Heart left ventricle (tissue), 16 donors: ENCODE measurements around the gene TMTC4. TPM values are rescaled to one million over a fixed set of nuclear protein-coding genes. Genes with fewer than 3 reads are reported as not detected.

Experiments
- ATAC-seq, 4 donors: fragments of 200-7000 bp; cut with Tn5 transposase; one replicate each; pipeline ENCODE4 v1.9.1; 2020 to 2022; ENCODE audit warnings: moderate library complexity in 4 of 4, mild to moderate bottlenecking in 3 of 4, moderate number of reproducible peaks in 1 of 4
- DNase-seq, 5 donors: peaks; one replicate each; pipeline ENCODE4 v3.0.0-alpha.2; 2020
- H3K27ac ChIP-seq, 12 donors: fragments of 200-600 bp; sonication (generic) in 4 of 12; one replicate each; pipeline versions ENCODE4 v1.5.0 to v1.8.0; 2016 to 2022; ENCODE audit warnings: mild to moderate bottlenecking in 2 of 12
- H3K27me3 ChIP-seq, 9 donors: fragments of 200-600 bp; sonication (generic) in 2 of 9; one replicate each; pipeline versions ENCODE4 v1.5.1 to v1.8.0; 2016 to 2022; ENCODE audit warnings: mild to moderate bottlenecking in 3 of 9
- H3K36me3 ChIP-seq, 9 donors: fragments of 200-600 bp; sonication (generic) in 2 of 9; one replicate each; pipeline versions ENCODE4 v1.5.0 to v1.8.0; 2018 to 2022; ENCODE audit warnings: mild to moderate bottlenecking in 2 of 9
- H3K4me1 ChIP-seq, 12 donors: fragments of 200-600 bp; sonication (generic) in 4 of 12; one replicate each; pipeline versions ENCODE4 v1.5.0 to v1.8.0; 2016 to 2022; ENCODE audit warnings: mild to moderate bottlenecking in 3 of 12
- H3K4me3 ChIP-seq, 12 donors: fragments of 200-600 bp; sonication (generic) in 4 of 12; one replicate each; pipeline versions ENCODE4 v1.5.0 to v1.8.0; 2017 to 2022; ENCODE audit warnings: mild to moderate bottlenecking in 9 of 12, moderate library complexity in 4 of 12
- H3K9me3 ChIP-seq, 12 donors: fragments of 200-600 bp; sonication (generic) in 4 of 12; one replicate each; pipeline versions ENCODE4 v1.5.0 to v1.8.0; 2016 to 2022; ENCODE audit warnings: mild to moderate bottlenecking in 1 of 12
- CTCF ChIP-seq, 12 donors: fragments of 200-600 bp; sonication (generic) in 4 of 12; IDR thresholded peaks; one replicate each; pipeline versions ENCODE4 v1.5.0 to v1.8.0; 2018 to 2022; ENCODE audit warnings: antibody characterized with exemption in 12 of 12, mild to moderate bottlenecking in 5 of 12
- POLR2A ChIP-seq, 2 donors: fragments of 450-650 bp; IDR thresholded peaks; one replicate each; pipeline ENCODE4 v1.6.1; 2017; ENCODE audit warnings: antibody characterized with exemption in 2 of 2, mild to moderate bottlenecking in 2 of 2, moderate library complexity in 2 of 2
- WGBS, 4 donors: extraction: QIAGEN DNeasy Blood & Tissue Kit in 2 of 4; methylation state at CpG; one replicate each; pipeline versions ENCODE4 v1.1.5 to v1.1.7; 2013 to 2018; 5-methylcytosine and 5-hydroxymethylcytosine counted together
- intact Hi-C, 10 donors: fragments of 100-400 bp; cut with DNase I; formaldehyde crosslinking; loops; one replicate each; pipeline versions ENCODE4 v1.11.1 to v1.14.2; 2022
- polyA plus RNA-seq, 2 donors: library from polyadenylated mRNA; stranded (reverse); fragments of 200-250 nt; gene quantifications; one replicate each; pipeline ENCODE4 v1.2.3, GENCODE V29; 2013
- total RNA-seq, 9 donors: library from RNA; depleted of rRNA in 2 of 9; stranded (reverse); fragments of >200 nt in 2 of 9; fragmentation: NEBNext Ultra II Directional in 3 of 9; extraction: Animal tissue kit (Norgen Biotek cat#: 25700) in 3 of 9; gene quantifications; one replicate each; pipeline versions ENCODE4 v1.1.0 to v1.2.4, GENCODE V29; 2016 to 2023
- donor health status: ischemic (EF 13 %, LVEDD 7.1; RV severe dilation, severe dysfunction).
- donor health status: healthy with polysubstance abuse.
- donor health status: DM: no; HTN: yes; CAD: no.
- donor health status: DM: no; HTN: no; CAD: no.
- donor health status: ischemic (EF 25% LVEDD 6.9; RV normal size, moderate dysfunction).
- donor health status: ischemic (EF 25% LVEDD 5.7; RV mildly dilated, moderate dysfunction).
- donor health status: healthy.
- donor health status: DM: yes; HTN: yes; CAD: no.
- donor health status: ischemic (EF 35%, LVEDD 5.7; RV mildly dilated, moderate dysfunction).
- donor health status: nonischemic (EF 11% LVEDD 7.7; RV severe dilation, severe dysfunction).
- donor health status: DM: yes; HTN: yes; CAD: no.
- donor health status: PGD.
- donor health status: ischemic (EF 29% LVEDD 5.4; RV normal size, mild dysfunction).
- donor health status: nonischemic (EF 23%, LVEDD 6.1; RV moderate dilation, normal function).

Gene TMTC4
- total and polyA plus RNA-seq, 11 donors, result 2.4 to 10.3 (median 6.2) TPM

DNA sequence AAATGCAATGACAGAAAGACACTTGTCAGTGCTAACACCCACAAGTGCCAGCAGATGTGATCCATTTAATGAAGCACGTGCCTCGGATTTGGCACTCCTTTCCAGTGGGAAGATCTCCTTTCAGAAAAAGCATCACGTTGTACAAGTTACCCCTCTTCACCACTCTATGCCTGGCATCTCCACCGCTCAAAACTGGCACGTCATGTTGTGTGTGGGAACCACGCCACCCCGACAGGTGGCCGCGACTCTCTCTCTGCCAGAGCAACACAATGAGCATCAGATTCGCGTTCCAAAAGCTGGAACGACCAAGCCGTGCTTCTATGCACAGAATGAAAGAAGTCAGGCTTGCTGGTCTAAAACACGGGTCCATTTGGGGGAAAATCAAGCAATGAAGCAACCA is 24.3 kb downstream of the TMTC4 start:
- DNase-seq (no peak), ATAC-seq (no peak)
- no peak overlapping the region for H3K4me3 ChIP-seq
- no peak for TF ChIP-seq CTCF (IDR thresholded peaks at IDR 0.05)
- TF ChIP-seq POLR2A (IDR thresholded peaks at IDR 0.05), result no peak
- no peaks in the 10 kb centered on the region for H3K4me1 ChIP-seq
- no peaks in the 10 kb centered on the region for H3K9me3 ChIP-seq
- H3K27ac ChIP-seq, result no peak overlapping the region
- 73 to 80% (median 76%) methylated on average over 14 of the region's 14 CpGs for WGBS, 4 donors
- intact Hi-C loops, result no loop called here
- H3K36me3 ChIP-seq, result peaks cover 0 to 14% (median 7%) of the 10 kb centered on the region in 9 donors
- H3K27me3 ChIP-seq, result no peaks in the 10 kb centered on the region

DNA sequence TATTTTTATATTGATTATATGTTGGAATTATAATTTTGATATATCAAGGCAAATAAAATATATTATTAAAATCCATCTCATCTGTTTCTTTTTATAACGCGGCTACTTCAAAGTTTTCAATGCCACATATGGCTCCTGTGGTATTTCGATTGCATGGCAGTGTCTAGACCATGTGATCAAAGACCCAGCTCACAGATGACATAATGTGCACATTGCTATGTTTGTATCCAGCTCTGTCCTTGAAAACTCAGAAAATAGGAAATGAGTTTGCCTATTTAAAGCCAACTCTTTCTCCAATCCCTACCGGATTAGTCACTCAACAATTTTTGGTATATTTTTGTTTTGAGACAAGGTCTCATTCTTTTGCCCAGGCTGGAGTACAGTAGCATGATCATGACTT is 26.2 kb downstream of the TMTC4 start:
- TF ChIP-seq POLR2A (IDR thresholded peaks at IDR 0.05), result no peak
- TF ChIP-seq CTCF (IDR thresholded peaks at IDR 0.05), result no peak
- Histone ChIP-seq H3K4me3 (no peak overlapping the region), H3K27ac (no peak overlapping the region), H3K9me3 (no peaks in the 10 kb centered on the region), H3K36me3 (peaks cover 0 to 10% (median under 1%) of the 10 kb centered on the region in 9 donors), H3K27me3 (no peaks in the 10 kb centered on the region), H3K4me1 (no peaks in the 10 kb centered on the region)
- DNase-seq (no peak), ATAC-seq (no peak)
- intact Hi-C loops, result no loop called here
- WGBS, 4 donors, result 80 to 92% (median 90%) methylated on average over 4 of the region's 4 CpGs

DNA sequence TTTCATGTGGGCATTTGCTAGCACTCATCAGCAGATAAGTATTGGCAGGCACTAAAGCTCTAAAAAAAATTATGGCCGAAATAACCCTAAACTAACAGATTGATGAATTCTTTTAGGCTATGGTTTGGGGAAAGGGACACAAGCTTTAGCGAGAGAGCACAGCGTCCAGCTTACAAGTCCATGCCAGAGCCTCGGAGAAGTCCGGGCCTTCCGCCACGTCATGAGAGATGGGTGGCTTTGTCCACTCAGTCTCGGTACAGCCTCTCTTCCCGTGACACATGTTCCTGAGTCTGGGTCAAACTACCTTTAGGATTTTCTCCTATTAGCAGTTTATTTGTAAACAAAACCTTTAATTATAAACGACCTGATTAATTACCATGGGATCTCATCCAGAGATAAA is 27.7 kb downstream of the TMTC4 start:
- Histone ChIP-seq H3K27ac (no peak overlapping the region), H3K4me3 (no peak overlapping the region), H3K27me3 (no peaks in the 10 kb centered on the region), H3K36me3 (peaks cover 0 to 11% (median 2%) of the 10 kb centered on the region in 9 donors), H3K4me1 (no peaks in the 10 kb centered on the region), H3K9me3 (no peaks in the 10 kb centered on the region)
- TF ChIP-seq CTCF (IDR thresholded peaks at IDR 0.05) (no peak), POLR2A (IDR thresholded peaks at IDR 0.05) (no peak)
- DNase-seq (no peak), ATAC-seq (no peak)
- 94 to 97% (median 95%) methylated on average over 10 of the region's 10 CpGs for whole genome bisulfite sequencing, 4 donors
- intact Hi-C loops, result no loop called here

GRCh38 chr13:100646030-100646673 is 28.4 kb downstream of the TMTC4 start:
- ATAC-seq (no peak), DNase-seq (no peak)
- WGBS, 4 donors, result 85 to 89% (median 85%) methylated on average over 12 of the region's 12 CpGs
- Histone ChIP-seq H3K27ac (no peak overlapping the region), H3K36me3 (peaks cover 0 to 19% (median 8%) of the 10 kb centered on the region in 9 donors), H3K9me3 (no peaks in the 10 kb centered on the region), H3K4me3 (no peak overlapping the region), H3K4me1 (no peaks in the 10 kb centered on the region), H3K27me3 (no peaks in the 10 kb centered on the region)
- TF ChIP-seq POLR2A (IDR thresholded peaks at IDR 0.05) (no peak), CTCF (IDR thresholded peaks at IDR 0.05) (peak in 6 of 12 donors; percentile 15 to 33 (median 24))
- intact Hi-C loops, result no loop called here
